GM18502 (cell line): ENCODE measurements around the gene CCDC12.

Experiments used
- ATAC-seq: cut with Tn5 transposase; IDR thresholded peaks from one replicate; pipeline ENCODE4 v1.9.1; 2021; ENCODE audit warnings: mild to moderate bottlenecking; ENCODE audit not compliant: unreplicated experiment, poor library complexity

CCDC12 gene

DNA sequence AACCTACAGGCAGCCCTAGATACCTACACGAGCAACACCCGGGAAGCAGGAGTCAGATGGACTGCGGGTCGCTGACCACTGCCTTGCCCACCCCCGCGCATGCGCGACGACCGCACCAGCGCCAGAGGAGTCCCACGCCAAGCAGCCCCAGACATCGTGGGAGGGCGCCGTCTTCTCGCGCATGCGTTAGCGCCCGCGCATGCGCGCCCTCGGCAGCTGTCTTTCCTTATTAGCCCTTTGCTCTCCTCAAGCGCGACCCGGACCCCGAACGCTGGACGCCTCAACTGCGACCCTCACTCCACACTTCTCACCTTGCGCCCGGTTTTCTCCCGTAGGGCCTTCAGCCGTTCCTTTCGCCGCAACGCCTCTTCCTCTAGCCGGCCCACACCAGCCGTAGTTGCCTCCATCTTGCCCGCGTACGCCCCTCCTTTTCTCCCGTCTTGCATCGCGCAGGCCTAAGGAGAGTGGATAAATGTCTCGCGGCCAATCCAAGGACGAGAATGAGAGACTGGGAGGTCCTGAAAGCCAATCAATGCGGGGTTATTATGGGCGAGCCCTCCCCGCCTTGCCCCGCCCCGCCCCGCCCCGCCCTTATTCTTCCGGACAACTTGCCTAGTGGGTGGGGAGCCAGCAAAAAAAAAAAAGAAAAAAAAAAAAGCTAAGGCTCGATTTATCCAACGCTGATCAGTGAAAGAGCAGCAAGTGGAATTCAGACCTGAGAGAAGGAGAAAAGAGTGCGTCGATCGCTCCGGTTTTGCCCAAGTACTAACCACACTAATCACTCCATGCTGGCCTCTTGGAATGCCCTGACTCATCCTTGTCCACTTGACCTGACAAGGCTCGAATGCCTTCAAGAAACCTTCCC is at the start of gene CCDC12:
TSS of gene CCDC12 (minus strand) at position 420 of the 865 bp plus-strand sequence. CDS start at position 407, 13 bp downstream.
- ATAC-seq, result peak; percentile 67

- ATAC-seq, result no peak
Observed at GRCh38 chr3:47024932-47025331, 48.4 kb upstream of the CCDC12 start.

GRCh38 chr3:47022641-47023071 is 46.1 kb upstream of the CCDC12 start:
- no peak for ATAC-seq

- no peak for ATAC-seq
Observed at GRCh38 chr3:47020311-47020710, 43.8 kb upstream of the CCDC12 start.

GRCh38 chr3:47019201-47019600 is 42.7 kb upstream of the CCDC12 start:
- no peak for ATAC-seq

DNA sequence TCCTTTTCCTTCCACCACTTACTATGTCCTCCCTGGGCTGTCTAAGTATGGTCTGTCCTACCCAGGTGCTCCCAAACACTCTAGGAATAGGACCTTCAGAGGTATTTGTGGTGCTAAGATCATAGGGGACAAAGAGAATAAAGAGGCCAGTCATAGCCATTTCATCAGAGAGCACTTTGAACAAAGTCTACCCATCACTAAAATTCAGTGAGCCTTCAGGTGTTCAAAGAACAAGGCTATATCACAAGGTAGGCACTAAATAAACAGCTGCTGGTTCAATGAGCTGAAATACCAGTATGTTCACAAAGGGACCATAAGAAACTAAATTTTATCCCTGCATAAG is 41.7 kb upstream of the CCDC12 start:
- no peak for ATAC-seq

GRCh38 chr3:47017504-47018268 is 41.1 kb upstream of the CCDC12 start:
- ATAC-seq, result no peak

GRCh38 chr3:47016934-47017435 is 40.4 kb upstream of the CCDC12 start:
- peak; percentile 44 for ATAC-seq

DNA sequence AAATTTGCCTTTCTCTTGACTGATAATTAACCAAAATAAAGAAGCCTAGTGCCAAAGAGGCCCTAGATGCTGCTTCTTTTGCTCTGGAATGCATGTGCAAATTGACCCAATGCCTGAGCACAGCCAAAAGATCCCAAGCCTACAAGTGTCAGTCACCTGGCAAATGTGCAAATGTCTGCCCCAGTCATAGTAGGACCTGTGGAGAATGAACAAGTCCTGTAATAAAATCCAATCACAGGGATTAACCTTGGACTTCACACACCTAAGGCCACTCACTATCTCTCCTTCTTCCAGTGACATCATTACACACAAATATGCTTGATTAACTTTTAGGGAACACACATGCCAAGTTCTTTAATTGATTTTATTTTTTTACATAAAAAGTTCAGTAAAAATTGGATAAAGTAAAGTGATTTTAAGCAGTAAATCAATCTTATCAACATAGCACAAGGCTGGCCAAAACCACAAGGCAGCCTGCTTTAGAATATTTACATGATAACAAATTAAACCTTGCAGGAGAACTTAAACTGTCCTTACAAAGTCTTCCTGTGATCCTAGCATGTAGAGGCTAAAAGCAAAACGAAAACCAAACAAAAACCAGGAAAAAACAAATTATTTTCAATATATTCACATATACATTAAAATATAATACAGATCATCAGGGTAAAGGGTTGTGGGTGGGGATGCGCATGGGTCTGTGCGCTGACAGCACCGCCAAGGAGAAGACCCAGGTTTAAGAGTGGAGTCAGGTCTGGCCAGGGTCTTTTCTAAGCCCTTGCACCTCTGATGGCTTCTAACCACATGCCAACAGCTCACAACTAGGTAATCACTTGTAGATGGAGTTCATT is 39.8 kb upstream of the CCDC12 start:
- ATAC-seq, result no peak

DNA sequence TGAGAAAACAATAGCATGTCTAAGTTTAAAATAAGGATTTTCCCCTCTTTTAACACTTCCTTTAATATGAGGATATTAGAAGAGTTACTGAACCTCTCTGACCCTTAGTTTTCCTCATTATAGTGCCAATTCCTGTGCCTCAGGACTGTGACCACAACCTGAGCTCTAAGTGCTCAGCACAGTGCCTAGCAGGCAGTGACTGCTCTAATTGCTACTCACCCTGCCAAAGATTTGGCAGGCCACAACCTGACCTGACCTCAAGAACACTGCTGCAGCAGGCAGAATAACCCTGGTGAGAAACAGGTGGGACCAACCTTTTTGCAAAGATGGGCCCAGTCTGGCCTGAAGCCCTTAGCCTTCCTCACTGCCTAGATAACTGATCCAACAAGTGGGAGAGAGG is 38.6 kb upstream of the CCDC12 start:
- no peak for ATAC-seq

GRCh38 chr3:47014036-47014435 is 37.5 kb upstream of the CCDC12 start:
- no peak for ATAC-seq

- ATAC-seq, result no peak
Observed at GRCh38 chr3:47013231-47013630, 36.7 kb upstream of the CCDC12 start.

DNA sequence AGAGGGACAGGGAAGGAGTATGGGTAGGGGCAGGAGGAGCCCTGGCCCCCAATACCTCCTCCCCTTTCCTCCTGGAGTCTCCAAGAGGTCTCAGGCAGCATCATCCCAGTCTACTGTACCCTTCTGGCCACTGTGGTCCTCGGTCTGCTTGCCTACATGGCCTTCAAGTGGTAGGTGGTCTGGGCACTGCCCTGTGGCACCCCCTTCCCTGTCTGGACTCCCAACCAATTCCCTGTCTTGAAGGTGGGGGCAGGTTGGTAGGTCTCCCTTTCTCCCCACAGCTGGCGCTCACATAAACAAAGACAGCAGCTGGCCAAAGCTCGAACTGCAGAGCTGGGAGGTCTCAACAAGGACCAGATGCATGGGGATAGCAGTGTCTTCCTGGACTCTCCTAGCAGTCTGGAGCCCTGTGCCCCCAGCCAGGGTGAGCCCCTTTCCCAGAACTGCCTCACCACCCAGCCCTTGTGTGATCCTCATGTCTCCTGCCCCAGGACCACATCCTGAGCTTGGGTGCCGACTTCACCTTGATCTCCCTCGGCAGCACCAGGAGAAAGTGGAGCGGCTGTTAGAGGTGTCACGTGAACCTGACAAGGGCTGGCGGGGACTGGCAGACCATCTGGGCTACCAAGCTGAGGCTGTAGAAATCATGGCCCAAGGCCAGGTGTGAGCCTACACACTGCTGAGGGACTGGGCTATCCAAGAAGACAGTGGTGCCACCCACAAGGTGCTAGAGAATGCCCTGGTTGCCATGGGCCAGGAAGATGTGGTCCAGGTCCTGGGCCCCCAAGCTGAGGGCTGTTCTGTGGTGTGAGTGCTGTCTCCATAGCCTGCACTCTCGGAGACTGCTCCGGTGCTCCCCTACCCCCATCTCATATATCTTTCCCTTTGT is 36.0 kb upstream of the CCDC12 start:
- no peak for ATAC-seq

DNA sequence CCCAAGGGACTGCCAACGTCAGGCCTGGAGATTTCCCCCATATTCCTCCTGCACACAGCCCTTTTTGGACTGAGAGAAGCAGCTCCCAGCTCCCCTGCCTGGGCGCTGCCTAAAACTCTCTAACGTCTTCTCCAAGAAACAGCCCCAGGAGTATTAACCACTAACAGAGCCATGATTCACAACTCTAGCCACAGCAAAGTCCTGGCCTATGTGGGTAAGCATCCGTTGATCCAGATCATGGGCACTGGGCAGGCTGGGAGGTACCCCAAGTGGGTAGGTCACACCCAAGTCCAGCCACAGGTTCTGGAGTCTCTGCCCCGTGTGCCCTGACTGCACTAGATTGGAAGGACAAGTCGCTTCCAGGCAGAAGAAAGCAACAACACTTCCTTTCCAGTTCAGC is 34.8 kb upstream of the CCDC12 start:
- ATAC-seq, result no peak

GRCh38 chr3:47010910-47011309 is 34.4 kb upstream of the CCDC12 start:
- no peak for ATAC-seq

DNA sequence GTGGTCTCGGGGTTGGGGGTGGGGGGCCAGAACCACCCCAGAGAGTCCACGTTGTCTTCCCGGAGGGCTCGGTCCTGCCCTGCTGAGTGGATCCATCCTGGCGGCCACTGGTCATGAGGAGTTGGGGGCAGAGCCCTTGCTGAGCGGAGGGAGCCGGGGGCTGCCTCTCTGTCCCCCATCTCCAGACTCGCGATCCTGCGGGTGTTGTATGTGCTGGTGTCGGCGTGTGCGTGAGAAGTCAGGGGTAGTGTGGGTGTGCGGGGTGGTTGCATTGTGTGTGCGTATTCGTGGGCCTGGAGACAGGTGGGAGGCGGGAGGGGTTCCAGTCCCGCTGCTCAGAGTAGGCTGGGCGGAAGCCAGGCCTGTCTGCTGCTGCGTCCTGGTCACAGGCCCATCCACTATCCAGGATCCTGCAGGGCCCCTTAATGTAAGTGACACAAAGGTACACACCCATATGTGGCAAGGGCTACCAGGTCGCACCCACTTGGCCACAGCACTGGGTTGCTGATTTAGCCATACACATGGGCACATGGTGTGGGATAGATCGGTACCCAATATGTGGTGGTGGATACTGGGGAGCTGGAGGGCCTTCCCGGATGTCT is 33.7 kb upstream of the CCDC12 start:
- ATAC-seq, result no peak

GRCh38 chr3:47009225-47010110 is 32.9 kb upstream of the CCDC12 start:
- ATAC-seq, result peak; percentile 66

GRCh38 chr3:47008851-47009224 is 32.3 kb upstream of the CCDC12 start:
- no peak for ATAC-seq
